Psoas muscle (tissue), 8 donors: ENCODE measurements around the gene CRABP2. TPM values are rescaled to one million over a fixed set of nuclear protein-coding genes. Genes with fewer than 3 reads are reported as not detected.

ENCODE experiments used
- ATAC-seq, 4 donors: fragments of 200-7000 bp; cut with Tn5 transposase; one replicate each; pipeline ENCODE4 v1.9.1; 2020; ENCODE audit warnings: moderate library complexity in 3 of 4, mild to moderate bottlenecking in 2 of 4
- DNase-seq, 2 donors: peaks; one replicate each; pipeline ENCODE4 v3.0.0-alpha.2; 2020
- H3K27ac ChIP-seq: fragments of 200-600 bp; one replicate; pipeline ENCODE4 v1.8.0; 2022
- H3K27me3 ChIP-seq, 3 donors: fragments of 200-600 bp in 1 of 3; one replicate each; pipeline versions ENCODE4 v1.6.1 to v1.8.0; 2013 to 2022; ENCODE audit warnings: low read length in 2 of 3, mild to moderate bottlenecking in 2 of 3, moderate library complexity in 1 of 3; ENCODE audit not compliant: insufficient read depth in 3 of 3
- H3K36me3 ChIP-seq, 2 donors: fragments of 200-600 bp in 1 of 2; one replicate each; pipeline versions ENCODE4 v1.6.1 to v1.8.0; 2013 to 2022; ENCODE audit warnings: low read depth in 1 of 2, mild to moderate bottlenecking in 1 of 2, moderate library complexity in 1 of 2; ENCODE audit not compliant: insufficient read depth in 1 of 2
- H3K4me1 ChIP-seq: fragments of 200-600 bp; one replicate; pipeline ENCODE4 v1.8.0; 2022
- H3K4me3 ChIP-seq: fragments of 200-600 bp; one replicate; pipeline ENCODE4 v1.8.0; 2022; ENCODE audit warnings: mild to moderate bottlenecking
- H3K9me3 ChIP-seq: fragments of 200-600 bp; one replicate; pipeline ENCODE4 v1.8.0; 2022
- CTCF ChIP-seq: fragments of 200-600 bp; IDR thresholded peaks from one replicate; pipeline ENCODE4 v1.8.0; 2022; ENCODE audit warnings: antibody characterized with exemption
- WGBS, 3 donors: extraction: QIAGEN DNeasy Blood & Tissue Kit; methylation state at CpG; one replicate each; pipeline versions ENCODE4 v1.1.6 to v1.1.7; 2013; 5-methylcytosine and 5-hydroxymethylcytosine counted together
- intact Hi-C, 2 donors: fragments of 100-400 bp; cut with DNase I; formaldehyde crosslinking; loops; one replicate each; pipeline versions ENCODE4 v1.11.0 to v1.14.2; 2022
- polyA plus RNA-seq, 3 donors: library from polyadenylated mRNA; stranded (reverse); fragments of 200-250 nt; gene quantifications; one replicate each; pipeline ENCODE4 v1.2.3, GENCODE V29; 2013
- total RNA-seq, 4 donors: library from RNA; stranded (reverse); fragmentation: NEBNext Ultra II Directional in 2 of 4; extraction: Animal tissue kit (Norgen Biotek cat#: 25700) in 2 of 4; gene quantifications; one replicate each; pipeline versions ENCODE4 v1.2.1 to v1.2.4, GENCODE V29; 2021 to 2023
- donor health status: healthy with polysubstance abuse.
- donor health status: DM: no; HTN: no; CAD: no; lungs with moderate emphysema.
- donor health status: Bipolar disorder and iron deficiency.
- donor health status: healthy.
- donor health status: DM: yes; HTN: yes; CAD: no.
- donor health status: DM: no; HTN: no; CAD: no.
- donor health status: DM: no; HTN: no; CAD: no.
- donor health status: DM: yes; HTN: yes; CAD: no.

CRABP2 gene
- total and polyA plus RNA-seq, 7 donors, result 0.13 to 1.7 (median 0.64) TPM; not detected in 1

GRCh38 chr1:156658945-156659574, 46.3 kb downstream of the CRABP2 start:
- intact Hi-C loops, result loop anchor here in 1 of 2 donors (2.0 kb wide), 1 partner anchor 68 kb away; no protein-coding TSS in a partner anchor
- 75 to 84% (median 77%) methylated on average over 8 to 10 of the region's 10 CpGs for WGBS, 3 donors
- H3K27ac ChIP-seq, result no peak overlapping the region
- H3K4me3 ChIP-seq, result no peak overlapping the region
- peaks cover 0 to 14% (median 2%) of the 10 kb centered on the region in 3 donors for H3K27me3 ChIP-seq
- H3K9me3 ChIP-seq, result no peaks in the 10 kb centered on the region
- ATAC-seq, result no peak
- DNase-seq, result no peak
- peaks cover 56% of the 10 kb centered on the region for H3K4me1 ChIP-seq
- H3K36me3 ChIP-seq, result no peaks in the 10 kb centered on the region
- TF ChIP-seq CTCF, result no peak

GRCh38 chr1:156658496-156658895, 46.9 kb downstream of the CRABP2 start:
- no peak for TF ChIP-seq CTCF
- Histone ChIP-seq H3K4me3 (no peak overlapping the region), H3K27ac (no peak overlapping the region), H3K27me3 (peaks cover 0 to 19% (median 2%) of the 10 kb centered on the region in 3 donors), H3K36me3 (no peaks in the 10 kb centered on the region), H3K9me3 (no peaks in the 10 kb centered on the region), H3K4me1 (peaks cover 51% of the 10 kb centered on the region)
- ATAC-seq (no peak), DNase-seq (no peak)
- intact Hi-C loops, result loop anchor here in 1 of 2 donors (2.0 kb wide), 1 partner anchor 68 kb away; no protein-coding TSS in a partner anchor
- 81 to 89% (median 83%) methylated on average over 14 of the region's 14 CpGs for WGBS, 3 donors

GRCh38 chr1:156657741-156658319, 47.6 kb downstream of the CRABP2 start:
- H3K27me3 ChIP-seq, result peaks cover 0 to 23% (median 2%) of the 10 kb centered on the region in 3 donors

More at GRCh38 chr1:156657741-156658319, 47.6 kb downstream of the CRABP2 start:
- intact Hi-C loops, result loop anchor here (1.0 to 2.0 kb wide), 3 partner anchors 31 to 69 kb away; no protein-coding TSS in a partner anchor
- H3K4me1 ChIP-seq, result peaks cover 46% of the 10 kb centered on the region
- H3K27ac ChIP-seq, result no peak overlapping the region
- WGBS, 3 donors, result 16 to 21% (median 19%) methylated on average over 15 of the region's 15 CpGs
- ATAC-seq (no peak), DNase-seq (no peak)
- peak overlapping the region; percentile 56 for H3K4me3 ChIP-seq
- H3K9me3 ChIP-seq, result no peaks in the 10 kb centered on the region
- H3K36me3 ChIP-seq, result no peaks in the 10 kb centered on the region
- TF ChIP-seq CTCF, result no peak
